Epithelial cell of esophagus (primary cell): ENCODE results near the gene SHH.

ENCODE experiments used
- DNase-seq: peaks from one replicate; pipeline ENCODE4 v3.0.0; 2010; ENCODE audit warnings: low read depth
- H3K4me3 ChIP-seq: 2 replicates; pipeline ENCODE4 v1.5.1; 2011; ENCODE audit warnings: mild to moderate bottlenecking, low read length, control low read depth
- CTCF ChIP-seq: IDR thresholded peaks from 2 replicates; pipeline ENCODE4 v1.5.1; 2011; ENCODE audit warnings: low read depth, mild to moderate bottlenecking, low read length, control low read depth, inconsistent platforms; ENCODE audit not compliant: insufficient read depth; ENCODE audit errors: missing control alignments

SHH gene

GRCh38 chr7:155754165-155754564, 58.1 kb downstream of the SHH start:
- no peak for TF ChIP-seq CTCF
- H3K4me3 ChIP-seq: no peak overlapping the region
- peak; percentile 47 for DNase-seq

- TF ChIP-seq CTCF: no peak
- H3K4me3 ChIP-seq: no peak overlapping the region
- peak; percentile 55 for DNase-seq
These were observed 58.8 kb downstream of the SHH start for GRCh38 chr7:155753446-155753965.

DNA sequence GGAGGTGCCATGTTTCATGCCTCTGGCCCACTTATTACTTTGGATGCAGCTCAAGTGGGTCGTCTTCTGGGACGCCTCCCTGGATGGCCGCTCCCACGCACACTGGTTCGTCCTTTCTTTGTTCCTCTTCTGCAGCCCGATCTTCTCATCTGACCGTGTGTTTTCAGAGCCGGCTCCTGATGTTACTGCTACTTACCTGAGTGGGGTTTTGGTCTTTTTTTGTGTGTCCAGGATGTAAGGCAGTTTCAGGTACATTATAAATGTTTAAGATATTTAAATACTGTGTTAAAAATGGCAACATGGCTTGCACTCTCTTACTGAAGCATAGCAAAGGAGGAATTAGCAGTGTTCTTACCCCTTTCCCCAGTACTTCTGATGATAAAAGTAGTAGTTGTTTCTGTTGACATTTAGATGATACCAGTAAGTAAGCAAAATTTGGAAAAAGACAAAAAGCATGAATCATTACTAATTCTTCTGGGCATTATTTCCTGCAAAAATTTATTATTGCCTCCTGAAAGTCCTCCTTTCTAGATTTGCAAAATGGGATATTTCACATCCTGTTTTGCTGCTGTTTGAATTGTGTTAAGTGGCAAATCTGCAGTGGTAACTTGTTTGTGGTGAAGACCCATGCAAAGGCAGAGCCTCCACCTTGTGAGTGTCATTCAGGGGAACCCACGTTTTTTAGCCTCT, 59.4 kb downstream of the SHH start:
- H3K4me3 ChIP-seq: no peak overlapping the region
- DNase-seq: no peak
- no peak for TF ChIP-seq CTCF

DNA sequence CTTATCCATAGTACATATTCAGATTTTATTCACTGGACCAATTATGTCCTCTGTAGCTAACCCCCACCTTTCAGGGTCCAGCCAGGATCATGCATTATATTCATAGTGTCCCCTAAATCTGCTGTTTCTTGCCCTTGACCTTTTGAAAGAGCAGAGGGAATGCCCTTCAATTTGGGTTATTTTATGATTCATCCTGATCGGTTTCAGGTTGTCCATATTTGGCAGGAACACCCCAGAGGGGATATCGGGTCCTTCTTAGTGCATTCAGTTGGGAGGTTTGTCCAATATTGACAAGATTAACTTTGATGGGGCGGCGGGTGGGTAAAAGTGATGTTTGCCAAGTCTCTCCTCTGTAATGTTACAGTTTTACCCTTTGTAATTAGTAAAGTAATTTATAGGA, 60.9 kb downstream of the SHH start:
- DNase-seq: no peak
- no peak for TF ChIP-seq CTCF
- H3K4me3 ChIP-seq: no peak overlapping the region

GRCh38 chr7:155750255-155751125, 61.8 kb downstream of the SHH start:
- H3K4me3 ChIP-seq: no peak overlapping the region
- no peak for DNase-seq
- TF ChIP-seq CTCF: no peak
